ENCODE data around the gene GUCA1A. TPM values are rescaled to one million over a fixed set of nuclear protein-coding genes. Genes with fewer than 3 reads are reported as not detected.

GUCA1A gene
- total RNA-seq, 1 experiment from 2014 or later: not detected

- BruUV-seq (replicated peaks): TSS peak; percentile 35
- peaks cover 79% of the 10 kb centered on the region for H3K4me1 Mint-ChIP-seq (ENCODE audit: low read depth, unreplicated experiment)
- CTCF ChIA-PET: interaction anchor here (1.5 kb wide), 1 partner anchor 323 kb away, joined by 6 read pairs; no protein-coding TSS in a partner anchor
These were observed 51.3 kb downstream of the GUCA1A start for GRCh38 chr6:42224222-42225028.

GRCh38 chr6:42225029-42225339 is 51.8 kb downstream of the GUCA1A start:
- Mint-ChIP-seq H3K27me3 (ENCODE audit: unreplicated experiment) (no peaks in the 10 kb centered on the region), H3K9me3 (ENCODE audit: low read depth, unreplicated experiment) (no peaks in the 10 kb centered on the region), H3K36me3 (ENCODE audit: insufficient read depth, unreplicated experiment) (peaks cover 29% of the 10 kb centered on the region), H3K27ac (ENCODE audit: unreplicated experiment) (peak overlapping the region; percentile 100), H3K4me3 (ENCODE audit: low read depth, unreplicated experiment) (peak overlapping the region; percentile 56), H3K4me1 (ENCODE audit: low read depth, unreplicated experiment) (peaks cover 84% of the 10 kb centered on the region)
- CTCF ChIA-PET: interaction anchor here (1.5 kb wide), 1 partner anchor 323 kb away, joined by 6 read pairs; no protein-coding TSS in a partner anchor
- BruUV-seq (replicated peaks): TSS peak; percentile 82
- no peak for TF ChIP-seq CTCF (IDR thresholded peaks at IDR 0.05; ENCODE audit: unreplicated experiment)
- DNase-seq: no peak
- intact Hi-C loops (cut with micrococcal nuclease; ENCODE audit: unreplicated experiment): loop anchor here (10.0 kb wide), 1 partner anchor 310 kb away; no protein-coding TSS in a partner anchor

More at GRCh38 chr6:42224222-42225028, 51.3 kb downstream of the GUCA1A start:
- no peaks in the 10 kb centered on the region for H3K9me3 Mint-ChIP-seq (ENCODE audit: low read depth, unreplicated experiment)
- intact Hi-C loops (cut with micrococcal nuclease; ENCODE audit: unreplicated experiment): loop anchor here (10.0 kb wide), 1 partner anchor 310 kb away; no protein-coding TSS in a partner anchor
- no peaks in the 10 kb centered on the region for H3K27me3 Mint-ChIP-seq (ENCODE audit: unreplicated experiment)
- peak overlapping the region; percentile 56 for H3K4me3 Mint-ChIP-seq (ENCODE audit: low read depth, unreplicated experiment)
- peak; percentile 40 for DNase-seq
- H3K36me3 Mint-ChIP-seq (ENCODE audit: insufficient read depth, unreplicated experiment): peaks cover 29% of the 10 kb centered on the region
- no peak for TF ChIP-seq CTCF (IDR thresholded peaks at IDR 0.05; ENCODE audit: unreplicated experiment)
- peak overlapping the region; percentile 100 for H3K27ac Mint-ChIP-seq (ENCODE audit: unreplicated experiment)

GRCh38 chr6:42225419-42225818 is 52.3 kb downstream of the GUCA1A start:
- no peak for TF ChIP-seq CTCF (IDR thresholded peaks at IDR 0.05; ENCODE audit: unreplicated experiment)
- no peaks in the 10 kb centered on the region for H3K9me3 Mint-ChIP-seq (ENCODE audit: low read depth, unreplicated experiment)
- intact Hi-C loops (cut with micrococcal nuclease; ENCODE audit: unreplicated experiment): loop anchor here (10.0 kb wide), 1 partner anchor 309 kb away; no protein-coding TSS in a partner anchor
- no peak for DNase-seq
- CTCF ChIA-PET: no interaction called here
- peak overlapping the region; percentile 60 for H3K4me3 Mint-ChIP-seq (ENCODE audit: low read depth, unreplicated experiment)
- H3K4me1 Mint-ChIP-seq (ENCODE audit: low read depth, unreplicated experiment): peaks cover 87% of the 10 kb centered on the region
- H3K27me3 Mint-ChIP-seq (ENCODE audit: unreplicated experiment): no peaks in the 10 kb centered on the region
- peaks cover 29% of the 10 kb centered on the region for H3K36me3 Mint-ChIP-seq (ENCODE audit: insufficient read depth, unreplicated experiment)
- peak overlapping the region; percentile 100 for H3K27ac Mint-ChIP-seq (ENCODE audit: unreplicated experiment)
- no TSS peak for BruUV-seq (replicated peaks)

GRCh38 chr6:42226161-42226611 is 53.0 kb downstream of the GUCA1A start:
- intact Hi-C loops (cut with micrococcal nuclease; ENCODE audit: unreplicated experiment): loop anchor here (10.0 kb wide), 1 partner anchor 309 kb away; no protein-coding TSS in a partner anchor
- peak overlapping the region; percentile 100 for H3K27ac Mint-ChIP-seq (ENCODE audit: unreplicated experiment)
- H3K27me3 Mint-ChIP-seq (ENCODE audit: unreplicated experiment): no peaks in the 10 kb centered on the region
- BruUV-seq (replicated peaks): TSS peak; percentile 83
- no peak for TF ChIP-seq CTCF (IDR thresholded peaks at IDR 0.05; ENCODE audit: unreplicated experiment)
- H3K4me1 Mint-ChIP-seq (ENCODE audit: low read depth, unreplicated experiment): peaks cover 82% of the 10 kb centered on the region
- no peaks in the 10 kb centered on the region for H3K9me3 Mint-ChIP-seq (ENCODE audit: low read depth, unreplicated experiment)
- DNase-seq: peak; percentile 20
- H3K4me3 Mint-ChIP-seq (ENCODE audit: low read depth, unreplicated experiment): peak overlapping the region; percentile 60
- CTCF ChIA-PET: interaction anchor here (0.8 to 2.4 kb wide), 6 partner anchors 11 to 343 kb away, joined by 3 to 18 read pairs (median 4); no protein-coding TSS in a partner anchor
- H3K36me3 Mint-ChIP-seq (ENCODE audit: insufficient read depth, unreplicated experiment): peaks cover 29% of the 10 kb centered on the region

Measured in Calu3 (cell line).